ENCODE data around the gene PLBD1.

Gene PLBD1

GRCh38 chr12:14558473-14558959 is 9.2 kb downstream of the PLBD1 start:
- no peak for TF ChIP-seq REST (IDR thresholded peaks at IDR 0.05; ENCODE audit: insufficient replicate concordance, low read depth)
- peak; percentile 97 for TF ChIP-seq SPI1 (IDR thresholded peaks at IDR 0.05; ENCODE audit: borderline replicate concordance, low read depth)
- no peak overlapping the region for H3K4me3 ChIP-seq (replicated peaks; ENCODE audit: insufficient read depth, low read length)
- H3K27me3 ChIP-seq (ENCODE audit: insufficient read depth, poor library complexity, severe bottlenecking) = no peaks in the 10 kb centered on the region
- peak; percentile 58 to 86 for DNase-seq (ENCODE audit: low read depth in 1 of 2, low spot score in 1 of 2)
- H3K27ac ChIP-seq (replicated peaks) = peak overlapping the region; percentile 20

GRCh38 chr12:14557966-14558365 is 9.7 kb downstream of the PLBD1 start:
- no peak for TF ChIP-seq GABPA (IDR thresholded peaks at IDR 0.05; ENCODE audit: low read depth)
- no peak for TF ChIP-seq CTCF (IDR thresholded peaks at IDR 0.05; ENCODE audit: insufficient read depth, low read length)
- TF ChIP-seq REST (IDR thresholded peaks at IDR 0.05; ENCODE audit: insufficient replicate concordance, low read depth) = no peak
- no peak for TF ChIP-seq POLR2AphosphoS5 (IDR thresholded peaks at IDR 0.05; ENCODE audit: low read depth)
- no peak for TF ChIP-seq SPI1 (IDR thresholded peaks at IDR 0.05; ENCODE audit: borderline replicate concordance, low read depth)
- H3K27ac ChIP-seq (replicated peaks) = peak overlapping the region; percentile 20
- H3K27me3 ChIP-seq (ENCODE audit: insufficient read depth, poor library complexity, severe bottlenecking) = no peaks in the 10 kb centered on the region
- DNase-seq (ENCODE audit: low read depth in 1 of 2, low spot score in 1 of 2) = no peak
- no peak overlapping the region for H3K4me3 ChIP-seq (replicated peaks; ENCODE audit: insufficient read depth, low read length)

- no peak; the same call in 1 of the 2 replicates for TF ChIP-seq POLR2AphosphoS5 (IDR thresholded peaks at IDR 0.05; ENCODE audit: low read depth)
- peak; percentile 83 for TF ChIP-seq SPI1 (IDR thresholded peaks at IDR 0.05; ENCODE audit: borderline replicate concordance, low read depth)
- H3K4me3 ChIP-seq (replicated peaks; ENCODE audit: insufficient read depth, low read length) = no peak overlapping the region
- no peaks in the 10 kb centered on the region for H3K27me3 ChIP-seq (ENCODE audit: insufficient read depth, poor library complexity, severe bottlenecking)
- DNase-seq (ENCODE audit: low read depth in 1 of 2, low spot score in 1 of 2) = peak; percentile 65 to 78
- H3K27ac ChIP-seq (replicated peaks) = no peak overlapping the region
Observed at GRCh38 chr12:14554281-14555007, 13.2 kb downstream of the PLBD1 start.

- no peak for TF ChIP-seq GABPA (IDR thresholded peaks at IDR 0.05; ENCODE audit: low read depth)
- no peak for TF ChIP-seq SPI1 (IDR thresholded peaks at IDR 0.05; ENCODE audit: borderline replicate concordance, low read depth)
- no peak for TF ChIP-seq REST (IDR thresholded peaks at IDR 0.05; ENCODE audit: insufficient replicate concordance, low read depth)
- TF ChIP-seq POLR2AphosphoS5 (IDR thresholded peaks at IDR 0.05; ENCODE audit: low read depth) = no peak
- TF ChIP-seq CTCF (IDR thresholded peaks at IDR 0.05; ENCODE audit: insufficient read depth, low read length) = no peak
- H3K27me3 ChIP-seq (ENCODE audit: insufficient read depth, poor library complexity, severe bottlenecking) = no peaks in the 10 kb centered on the region
- DNase-seq (ENCODE audit: low read depth in 1 of 2, low spot score in 1 of 2) = no peak
Observed at GRCh38 chr12:14548609-14549008, 19.1 kb downstream of the PLBD1 start.

More at GRCh38 chr12:14548609-14549008, 19.1 kb downstream of the PLBD1 start:
- no peak overlapping the region for H3K4me3 ChIP-seq (replicated peaks; ENCODE audit: insufficient read depth, low read length)
- no peak overlapping the region for H3K27ac ChIP-seq (replicated peaks)
